SK-N-SH (cell line): Measurements from ENCODE around the gene RBM17. TPM values are rescaled to one million over a fixed set of nuclear protein-coding genes. Genes with fewer than 3 reads are reported as not detected.

ENCODE experiments used
- CTCF ChIA-PET: fragments of 300-600, 350-600 bp; formaldehyde crosslinking; extraction: SDS; loops from one replicate; lab custom pipeline; 2021; lab: Yijun Ruan, JAX
- POLR2A ChIA-PET: fragments of 350-600 bp; sonication (Branson Sonifier 250); formaldehyde crosslinking; extraction: SDS; loops from one replicate; lab custom pipeline; 2020; ENCODE audit warnings: antibody characterized with exemption, inconsistent platforms; lab: Yijun Ruan, JAX
- DNase-seq: peaks from one replicate; pipeline ENCODE4 v3.0.0; 2012
- H2AFZ ChIP-seq: fragments of 200-600 bp; sonication (generic); 2 replicates; pipeline ENCODE4 v1.8.1; 2016; ENCODE audit warnings: antibody characterized with exemption, mild to moderate bottlenecking, low read depth
- H3F3A ChIP-seq: fragments of 200-600 bp; sonication (generic); replicated peaks from 2 replicates; pipeline ENCODE3; 2016; ENCODE audit warnings: antibody characterized with exemption, mild to moderate bottlenecking; ENCODE audit not compliant: insufficient read depth
- H3K27ac ChIP-seq, 2 experiments: fragments of 200-500 bp in 1 of 2; fragments of 200-600 bp in 1 of 2; sonication (Bioruptor generic) in 1 of 2; sonication (generic), shearing (Covaris generic) in 1 of 2; 2 replicates each; pipeline versions ENCODE4 v1.5.1 to v1.6.1; 2014 to 2016; ENCODE audit warnings: low read depth in 2 of 2, inconsistent platforms in 1 of 2, low read length in 1 of 2, mild to moderate bottlenecking in 1 of 2, mixed read lengths in 1 of 2
- H3K27me3 ChIP-seq: fragments of 200-600 bp; sonication (generic), shearing (Covaris generic); 2 replicates; pipeline ENCODE4 v1.6.1; 2016; ENCODE audit warnings: mixed run types; ENCODE audit not compliant: insufficient read depth
- H3K36me3 ChIP-seq, 2 experiments: fragments of 200-500 bp in 1 of 2; fragments of 200-600 bp in 1 of 2; sonication (Bioruptor generic) in 1 of 2; sonication (generic) in 1 of 2; replicated peaks in 1 of 2; 2 replicates each; pipeline versions ENCODE3 to v1.5.1; 2014 to 2016; ENCODE audit warnings: low read length in 1 of 2, mild to moderate bottlenecking in 1 of 2; ENCODE audit not compliant: insufficient read depth in 2 of 2, control insufficient read depth in 1 of 2
- H3K4me1 ChIP-seq, 2 experiments: fragments of 200-500 bp in 1 of 2; fragments of 200-600 bp in 1 of 2; sonication (Bioruptor generic) in 1 of 2; sonication (generic), shearing (Covaris generic) in 1 of 2; 2 replicates each; pipeline versions ENCODE4 v1.5.1 to v1.6.1; 2014 to 2016; ENCODE audit warnings: low read depth in 1 of 2, low read length in 1 of 2, mixed run types in 1 of 2; ENCODE audit not compliant: insufficient read depth in 2 of 2, control insufficient read depth in 1 of 2
- H3K4me2 ChIP-seq: fragments of 200-600 bp; sonication (generic), shearing (Covaris generic); 2 replicates; pipeline ENCODE4 v1.6.1; 2017; ENCODE audit warnings: mixed run types
- H3K4me3 ChIP-seq, 2 experiments: fragments of 200-500 bp in 1 of 2; fragments of 200-600 bp in 1 of 2; sonication (Bioruptor generic) in 1 of 2; sonication (generic), shearing (Covaris generic) in 1 of 2; 2 replicates each; pipeline versions ENCODE4 v1.5.1 to v1.8.1; 2014 to 2016; ENCODE audit warnings: low read depth in 2 of 2, inconsistent platforms in 1 of 2, low read length in 1 of 2, mild to moderate bottlenecking in 1 of 2, mixed read lengths in 1 of 2, moderate library complexity in 1 of 2
- H3K79me2 ChIP-seq: fragments of 200-600 bp; sonication (generic); 2 replicates; pipeline ENCODE4 v1.8.1; 2017; ENCODE audit warnings: mild to moderate bottlenecking; ENCODE audit not compliant: insufficient read depth
- H3K9ac ChIP-seq: fragments of 200-600 bp; sonication (generic); 2 replicates; pipeline ENCODE4 v1.6.1; 2017; ENCODE audit warnings: mixed run types
- H3K9me2 ChIP-seq: fragments of 200-600 bp; sonication (generic); 2 replicates; pipeline ENCODE4 v1.6.1; 2017; ENCODE audit warnings: mixed run types
- H3K9me3 ChIP-seq: fragments of 200-600 bp; sonication (generic); 2 replicates; pipeline ENCODE4 v1.6.1; 2017; ENCODE audit warnings: mixed run types, mild to moderate bottlenecking, moderate library complexity
- H4K20me1 ChIP-seq: fragments of 200-600 bp; sonication (generic); 2 replicates; pipeline ENCODE4 v1.6.1; 2017; ENCODE audit warnings: mild to moderate bottlenecking, mixed run types; ENCODE audit not compliant: insufficient read depth
- CTCF ChIP-seq: fragments of 200-600 bp; sonication (generic); IDR thresholded peaks from 2 replicates; pipeline ENCODE4 v1.6.1; 2017; ENCODE audit warnings: antibody characterized with exemption, mild to moderate bottlenecking, moderate library complexity
- ELF1 ChIP-seq: IDR thresholded peaks from 2 replicates; pipeline ENCODE4 v1.4.0; 2012
- EZH2phosphoT487 ChIP-seq: fragments of 200-600 bp; sonication (generic); IDR thresholded peaks from 2 replicates; pipeline ENCODE4 v1.6.1; 2017; ENCODE audit warnings: low read depth, mixed run types, mild to moderate bottlenecking, antibody characterized with exemption, moderate library complexity, borderline replicate concordance
- FOSL2 ChIP-seq: IDR thresholded peaks from 2 replicates; pipeline ENCODE4 v1.4.0; 2012; ENCODE audit warnings: low read depth, mild to moderate bottlenecking, moderate library complexity, borderline replicate concordance
- IRF3 ChIP-seq: fragments of 150-350 bp; IDR thresholded peaks from 2 replicates; pipeline ENCODE4 v1.6.1; 2016; ENCODE audit warnings: mild to moderate bottlenecking, low read depth, low read length
- JUND ChIP-seq: IDR thresholded peaks from 2 replicates; pipeline ENCODE4 v1.4.0; 2012
- MAX ChIP-seq: IDR thresholded peaks from 2 replicates; pipeline ENCODE4 v1.4.0; 2012; ENCODE audit warnings: low read depth
- MEF2A ChIP-seq: IDR thresholded peaks from 2 replicates; pipeline ENCODE4 v1.4.0; 2012; ENCODE audit warnings: low read depth, borderline replicate concordance
- NFIC ChIP-seq: IDR thresholded peaks from 2 replicates; pipeline ENCODE4 v1.4.0; 2012; ENCODE audit warnings: borderline replicate concordance
- NRF1 ChIP-seq: IDR thresholded peaks from 2 replicates; pipeline ENCODE4 v1.6.1; 2012; ENCODE audit warnings: low read depth, mild to moderate bottlenecking, low read length
- PBX3 ChIP-seq: IDR thresholded peaks from 2 replicates; pipeline ENCODE4; 2012
- POLR2AphosphoS5 ChIP-seq: IDR thresholded peaks from 2 replicates; pipeline ENCODE4 v1.6.1; 2012; ENCODE audit warnings: low read depth, low read length
- RFX5 ChIP-seq: IDR thresholded peaks from 2 replicates; pipeline ENCODE4 v1.6.1; 2012; ENCODE audit warnings: mild to moderate bottlenecking, improper control_type of control experiment, low read length
- SMC3 ChIP-seq: IDR thresholded peaks from 2 replicates; pipeline ENCODE4 v1.6.1; 2012; ENCODE audit warnings: low read depth, low read length, improper control_type of control experiment
- TCF12 ChIP-seq: IDR thresholded peaks from 2 replicates; pipeline ENCODE4 v1.4.0; 2012
- USF1 ChIP-seq: IDR thresholded peaks from 2 replicates; pipeline ENCODE4 v1.4.0; 2012; ENCODE audit warnings: low read depth, borderline replicate concordance
- YY1 ChIP-seq: IDR thresholded peaks from 2 replicates; pipeline ENCODE4 v1.4.0; 2012; ENCODE audit warnings: low read depth, mild to moderate bottlenecking
- ZBTB33 ChIP-seq: IDR thresholded peaks from 2 replicates; pipeline ENCODE4 v1.4.0; 2012; ENCODE audit warnings: low read depth, borderline replicate concordance
- WGBS: methylation state at CpG from one replicate; pipeline ENCODE4 v1.1.6; 2017; ENCODE audit warnings: low lambda C conversion rate; 5-methylcytosine and 5-hydroxymethylcytosine counted together
- polyA plus RNA-seq, 3 experiments: library from polyadenylated mRNA; depleted of rRNA; stranded (reverse); fragments of >200 nt; gene quantifications; 2 replicates each; pipeline ENCODE4 v1.2.3, GENCODE V29; 2012

Gene RBM17
- polyA plus RNA-seq, 1 of the 3 experiments (the other 2 are of a cell fraction): 32.6 TPM

GRCh38 chr10:6109444-6109775, 20.6 kb downstream of the RBM17 start:
- H3K9ac ChIP-seq: no peak overlapping the region
- POLR2A ChIA-PET: no interaction called here
- H3K4me1 ChIP-seq: peaks cover 0 to 5% of the 10 kb centered on the region in 2 experiments; a peak in 2 of 4 replicates
- peaks cover 14% of the 10 kb centered on the region for H3F3A ChIP-seq
- peaks cover 2% of the 10 kb centered on the region; the same call in 1 of the 2 replicates for H4K20me1 ChIP-seq
- TF ChIP-seq CTCF: no peak
- no peak for TF ChIP-seq USF1
- TF ChIP-seq FOSL2: no peak
- TF ChIP-seq NRF1: no peak
- TF ChIP-seq PBX3: no peak
- no peak for TF ChIP-seq SMC3
- TF ChIP-seq JUND: no peak
- TF ChIP-seq POLR2AphosphoS5: no peak
- no peak for TF ChIP-seq TCF12
- no peak for TF ChIP-seq ELF1
- no peak for TF ChIP-seq MEF2A
- TF ChIP-seq NFIC: no peak
- no peak for TF ChIP-seq IRF3
- TF ChIP-seq ZBTB33: no peak
- no peak for TF ChIP-seq RFX5
- TF ChIP-seq YY1: no peak
- no peak for TF ChIP-seq EZH2phosphoT487
- no peak for TF ChIP-seq MAX
- CTCF ChIA-PET: interaction anchor here (0.6 to 6.8 kb wide), 8 partner anchors 13 to 299 kb away, joined by 3 to 75 read pairs (median 5); partner anchors contain the start of gene PFKFB3
- H3K27me3 ChIP-seq: no peaks in the 10 kb centered on the region
- H3K79me2 ChIP-seq: peaks cover 21% of the 10 kb centered on the region
- H3K36me3 ChIP-seq: peaks cover 69 to 87% of the 10 kb centered on the region in 2 experiments
- H2AFZ ChIP-seq: no peak overlapping the region
- DNase-seq: no peak
- no peak overlapping the region for H3K27ac ChIP-seq
- H3K9me3 ChIP-seq: no peaks in the 10 kb centered on the region
- no peak overlapping the region for H3K4me2 ChIP-seq
- H3K4me3 ChIP-seq: no peak overlapping the region
- H3K9me2 ChIP-seq: no peaks in the 10 kb centered on the region
- 69% methylated on average over 7 of the region's 7 CpGs for WGBS
